ENCODE data around the gene PRDM16.

PRDM16 gene

DNA sequence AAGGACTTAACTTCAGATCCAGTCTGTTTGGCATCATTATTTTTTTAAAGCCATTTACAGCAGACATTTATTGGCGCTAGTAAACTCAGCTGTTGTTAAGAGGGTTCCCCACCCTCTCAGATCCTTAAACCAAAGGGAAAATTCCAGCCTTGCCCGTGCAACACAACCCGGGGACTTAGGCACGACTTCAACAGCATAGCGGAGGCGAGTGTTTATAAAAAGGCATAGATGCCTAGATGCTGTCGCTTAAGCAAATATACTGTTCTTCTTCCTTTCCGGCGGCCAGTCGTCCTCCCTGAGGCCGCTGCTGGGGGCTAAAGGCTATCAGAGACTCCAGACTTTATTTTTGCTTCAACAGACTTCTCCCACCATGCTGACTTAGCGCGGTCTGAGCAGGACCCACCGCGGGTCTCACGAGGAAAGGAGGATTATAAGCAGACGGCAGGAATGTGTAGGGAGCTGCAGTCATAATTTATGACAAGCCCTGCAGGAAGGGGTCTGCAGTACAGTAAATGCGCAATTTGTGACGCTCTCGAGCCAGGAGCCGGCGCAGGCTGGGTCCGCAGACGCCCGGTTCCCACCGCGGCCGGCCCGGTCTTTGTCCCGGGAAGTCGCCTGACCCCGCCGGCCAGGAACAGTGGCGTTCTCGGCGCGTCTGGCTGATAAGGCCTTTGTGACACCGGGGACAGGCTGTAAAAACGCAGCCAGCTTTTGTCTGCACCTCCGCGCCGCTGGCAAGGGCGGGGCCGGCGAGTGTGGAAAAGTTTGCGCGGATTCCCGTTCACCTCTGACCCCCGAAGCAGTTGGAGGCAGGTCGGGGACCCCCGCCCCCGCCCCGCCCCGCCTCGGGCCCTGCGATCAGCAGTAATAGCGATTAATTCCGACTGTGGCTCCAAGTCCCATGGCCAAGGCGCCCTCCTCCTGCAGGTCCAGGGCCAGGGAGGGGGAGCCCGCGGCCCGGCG, 324.3 kb downstream of the PRDM16 start:
- no peaks in the 10 kb centered on the region for H3K9me3 ChIP-seq (replicated peaks; ENCODE audit: insufficient read depth, low read length)
- no peak for TF ChIP-seq EZH2phosphoT487 (IDR thresholded peaks at IDR 0.05; ENCODE audit: low read length)
- TF ChIP-seq, protein P1, sequence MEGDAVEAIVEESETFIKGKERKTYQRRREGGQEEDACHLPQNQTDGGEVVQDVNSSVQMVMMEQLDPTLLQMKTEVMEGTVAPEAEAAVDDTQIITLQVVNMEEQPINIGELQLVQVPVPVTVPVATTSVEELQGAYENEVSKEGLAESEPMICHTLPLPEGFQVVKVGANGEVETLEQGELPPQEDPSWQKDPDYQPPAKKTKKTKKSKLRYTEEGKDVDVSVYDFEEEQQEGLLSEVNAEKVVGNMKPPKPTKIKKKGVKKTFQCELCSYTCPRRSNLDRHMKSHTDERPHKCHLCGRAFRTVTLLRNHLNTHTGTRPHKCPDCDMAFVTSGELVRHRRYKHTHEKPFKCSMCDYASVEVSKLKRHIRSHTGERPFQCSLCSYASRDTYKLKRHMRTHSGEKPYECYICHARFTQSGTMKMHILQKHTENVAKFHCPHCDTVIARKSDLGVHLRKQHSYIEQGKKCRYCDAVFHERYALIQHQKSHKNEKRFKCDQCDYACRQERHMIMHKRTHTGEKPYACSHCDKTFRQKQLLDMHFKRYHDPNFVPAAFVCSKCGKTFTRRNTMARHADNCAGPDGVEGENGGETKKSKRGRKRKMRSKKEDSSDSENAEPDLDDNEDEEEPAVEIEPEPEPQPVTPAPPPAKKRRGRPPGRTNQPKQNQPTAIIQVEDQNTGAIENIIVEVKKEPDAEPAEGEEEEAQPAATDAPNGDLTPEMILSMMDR (IDR thresholded peaks at IDR 0.05; ENCODE audit: low read length): no peak
- peak; percentile 90 for TF ChIP-seq EZH2 (optimal IDR thresholded peaks at IDR 0.05; ENCODE audit: low read depth, low read length)
- no peak overlapping the region for H3K4me3 ChIP-seq (ENCODE audit: low read length)
- no peaks in the 10 kb centered on the region for H4K20me1 ChIP-seq (ENCODE audit: insufficient read depth, low read length)
- H3K36me3 ChIP-seq (replicated peaks; ENCODE audit: insufficient read depth, low read length): no peaks in the 10 kb centered on the region
- no peaks in the 10 kb centered on the region for H3K4me1 ChIP-seq (ENCODE audit: low read length)
- H3K9me2 ChIP-seq (replicated peaks; ENCODE audit: insufficient read depth, low read length): no peaks in the 10 kb centered on the region
- H3K9ac ChIP-seq (ENCODE audit: low read length): no peak overlapping the region
- no peak for DNase-seq
- H3K27me3 ChIP-seq (replicated peaks; ENCODE audit: insufficient read depth, low read length): peaks cover 100% of the 10 kb centered on the region
- H3F3A ChIP-seq (ENCODE audit: insufficient read depth, low read length): no peaks in the 10 kb centered on the region
- H3K79me2 ChIP-seq (ENCODE audit: low read length): no peaks in the 10 kb centered on the region
- H2AFZ ChIP-seq (ENCODE audit: low read length): no peak overlapping the region
- no peak overlapping the region for H3K4me2 ChIP-seq (ENCODE audit: low read depth, low read length)
- no peak overlapping the region for H3K27ac ChIP-seq (ENCODE audit: low read length)

DNA sequence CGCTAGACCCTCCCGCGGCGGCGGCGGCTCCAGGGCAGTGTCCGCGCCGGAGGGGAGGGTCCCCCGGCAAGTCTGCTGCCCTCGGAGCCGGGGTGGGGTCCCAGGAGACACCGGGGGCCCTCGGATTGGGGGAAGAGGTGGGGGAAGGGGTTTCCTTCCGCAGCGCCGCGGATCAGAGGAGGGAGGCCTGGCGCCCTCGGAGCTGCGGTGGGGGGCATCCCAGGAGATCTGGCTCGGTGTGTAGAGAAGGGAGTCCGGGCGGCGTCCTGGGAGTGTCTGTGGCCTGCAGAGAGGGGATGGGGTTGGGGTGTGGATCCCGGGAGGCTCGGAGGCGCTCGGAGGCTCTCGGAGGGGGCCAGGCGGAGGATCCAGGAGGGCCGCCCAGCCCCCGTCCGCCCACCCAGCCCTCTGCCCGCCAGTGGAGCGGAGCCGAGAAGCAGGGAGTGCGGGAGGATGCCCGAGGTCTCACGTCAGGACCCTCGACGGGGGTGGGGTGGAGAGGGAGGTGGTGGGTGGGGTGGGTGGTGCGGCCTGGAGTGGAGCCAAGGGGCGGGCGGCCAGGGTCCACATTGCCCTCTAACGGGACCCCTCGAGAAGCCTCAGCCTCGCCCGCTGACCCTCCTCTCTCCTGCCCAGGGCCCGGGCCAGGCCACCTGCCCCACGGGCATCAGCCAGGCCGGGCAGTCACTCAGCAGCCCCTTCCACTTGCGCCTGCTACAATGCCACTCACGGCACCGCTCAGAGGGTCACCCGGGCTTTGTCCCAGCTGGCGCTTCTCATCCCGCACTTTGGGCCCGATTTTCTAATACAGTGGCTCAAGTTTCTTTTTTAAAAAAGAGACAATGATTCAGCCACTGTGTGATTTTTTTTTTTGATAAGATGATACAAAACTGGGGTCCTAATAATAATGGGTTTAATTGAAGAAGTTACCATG, 325.3 kb downstream of the PRDM16 start:
- TF ChIP-seq, protein P1 (IDR thresholded peaks at IDR 0.05; ENCODE audit: low read length): no peak
- TF ChIP-seq EZH2 (optimal IDR thresholded peaks at IDR 0.05; ENCODE audit: low read depth, low read length) (no peak), EZH2phosphoT487 (IDR thresholded peaks at IDR 0.05; ENCODE audit: low read length) (no peak)
- H3K9ac ChIP-seq (ENCODE audit: low read length): no peak overlapping the region
- no peak overlapping the region for H3K4me3 ChIP-seq (ENCODE audit: low read length)
- H3K79me2 ChIP-seq (ENCODE audit: low read length): no peaks in the 10 kb centered on the region
- no peaks in the 10 kb centered on the region for H4K20me1 ChIP-seq (ENCODE audit: insufficient read depth, low read length)
- no peaks in the 10 kb centered on the region for H3K4me1 ChIP-seq (ENCODE audit: low read length)
- H2AFZ ChIP-seq (ENCODE audit: low read length): no peak overlapping the region
- H3K9me3 ChIP-seq (replicated peaks; ENCODE audit: insufficient read depth, low read length): no peaks in the 10 kb centered on the region
- no peaks in the 10 kb centered on the region for H3K36me3 ChIP-seq (replicated peaks; ENCODE audit: insufficient read depth, low read length)
- no peak overlapping the region for H3K4me2 ChIP-seq (ENCODE audit: low read depth, low read length)
- no peaks in the 10 kb centered on the region for H3K9me2 ChIP-seq (replicated peaks; ENCODE audit: insufficient read depth, low read length)
- no peak for DNase-seq
- no peak overlapping the region for H3K27ac ChIP-seq (ENCODE audit: low read length)
- no peaks in the 10 kb centered on the region for H3F3A ChIP-seq (ENCODE audit: insufficient read depth, low read length)
- peaks cover 100% of the 10 kb centered on the region for H3K27me3 ChIP-seq (replicated peaks; ENCODE audit: insufficient read depth, low read length)

DNA sequence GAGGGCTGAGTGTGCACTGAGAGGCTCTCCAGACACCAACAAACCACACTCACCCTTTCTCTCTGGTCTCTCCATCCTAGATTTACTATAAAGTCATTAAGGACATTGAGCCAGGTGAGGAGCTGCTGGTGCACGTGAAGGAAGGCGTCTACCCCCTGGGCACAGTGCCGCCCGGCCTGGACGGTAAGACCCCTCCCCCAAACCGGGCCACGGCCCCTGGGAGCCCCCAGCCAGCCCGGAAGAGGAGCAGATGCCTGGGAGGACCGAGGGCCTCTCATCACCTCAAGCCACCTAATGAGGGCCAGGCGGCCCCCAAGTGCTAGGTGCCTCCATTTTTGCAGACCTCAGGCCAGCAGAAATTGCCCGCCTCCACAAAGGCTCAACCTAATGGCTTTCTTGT, 327.4 kb downstream of the PRDM16 start:
- no peaks in the 10 kb centered on the region for H3K79me2 ChIP-seq (ENCODE audit: low read length)
- peaks cover 100% of the 10 kb centered on the region for H3K27me3 ChIP-seq (replicated peaks; ENCODE audit: insufficient read depth, low read length)
- H3K9me2 ChIP-seq (replicated peaks; ENCODE audit: insufficient read depth, low read length): no peaks in the 10 kb centered on the region
- no peak overlapping the region for H2AFZ ChIP-seq (ENCODE audit: low read length)
- no peak overlapping the region for H3K4me2 ChIP-seq (ENCODE audit: low read depth, low read length)
- no peak for DNase-seq
- no peak for TF ChIP-seq EZH2 (optimal IDR thresholded peaks at IDR 0.05; ENCODE audit: low read depth, low read length)
- TF ChIP-seq, protein P1 (IDR thresholded peaks at IDR 0.05; ENCODE audit: low read length): no peak
- TF ChIP-seq EZH2phosphoT487 (IDR thresholded peaks at IDR 0.05; ENCODE audit: low read length): no peak
- no peak overlapping the region for H3K27ac ChIP-seq (ENCODE audit: low read length)
- H3K4me1 ChIP-seq (ENCODE audit: low read length): no peaks in the 10 kb centered on the region
- H3K9me3 ChIP-seq (replicated peaks; ENCODE audit: insufficient read depth, low read length): no peaks in the 10 kb centered on the region
- H4K20me1 ChIP-seq (ENCODE audit: insufficient read depth, low read length): no peaks in the 10 kb centered on the region
- no peak overlapping the region for H3K9ac ChIP-seq (ENCODE audit: low read length)
- no peak overlapping the region for H3K4me3 ChIP-seq (ENCODE audit: low read length)
- H3F3A ChIP-seq (ENCODE audit: insufficient read depth, low read length): no peaks in the 10 kb centered on the region
- no peaks in the 10 kb centered on the region for H3K36me3 ChIP-seq (replicated peaks; ENCODE audit: insufficient read depth, low read length)
